ENCODE data around the gene HYDIN. TPM values are rescaled to one million over a fixed set of nuclear protein-coding genes. Genes with fewer than 3 reads are reported as not detected.

Gene HYDIN
- total RNA-seq, 2 experiments from 2014 or later, result not detected

Other genes with a start within 250 kb of the HYDIN start
- gene CMTR2, start 58.7 kb upstream of the HYDIN start, total RNA-seq, result 10 to 100 TPM; 18.1 to 19.8 TPM
- not detected for gene CALB2, start 128.0 kb upstream of the HYDIN start, total RNA-seq
- gene TLE7, start 211.3 kb upstream of the HYDIN start, total RNA-seq, result not detected
- gene ZNF23, start 231.5 kb upstream of the HYDIN start, total RNA-seq, result 1 to 10 TPM; 5.7 to 8.5 TPM

Measured in activated CD4-positive, alpha-beta memory T cell treated with anti-CD3 and anti-CD28 coated beads for 36 hours (primary cell).